Measurements from ENCODE around the gene ATF6B. TPM values are rescaled to one million over a fixed set of nuclear protein-coding genes. Genes with fewer than 3 reads are reported as not detected.
"Not testable (repeated sequence)": the region's sequence is repeated elsewhere in the genome, so short reads cannot be mapped to it uniquely, and the experiment has no call there.

The ATF6B gene
- total RNA-seq, 1 donor from 2014 or later = 13.7 TPM

DNA sequence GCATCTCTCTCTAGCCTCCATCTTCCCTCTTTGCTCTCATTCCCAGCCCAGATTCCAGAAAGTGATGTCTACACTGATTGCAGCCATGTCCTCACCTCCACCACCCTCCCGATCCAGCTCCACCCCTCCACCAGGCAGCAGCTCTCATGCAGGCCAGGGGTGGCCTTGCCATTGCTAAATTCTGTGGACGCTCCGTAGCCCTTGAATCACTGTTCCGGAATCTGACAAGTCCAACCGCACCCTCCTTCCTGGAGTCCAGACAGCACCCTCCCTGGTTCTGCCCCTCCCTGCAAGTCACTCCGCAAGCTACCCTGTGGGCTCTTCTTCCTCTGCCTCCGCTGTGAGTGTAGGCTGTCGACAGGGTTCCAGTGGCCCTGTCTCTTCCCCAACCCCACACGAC lies 45.1 kb downstream of the ATF6B start:
- no peak for DNase-seq (ENCODE audit: low read depth, low spot score)

GRCh38 chr6:32082478-32082877 lies 45.6 kb downstream of the ATF6B start:
- DNase-seq (ENCODE audit: low read depth, low spot score) = no peak

DNA sequence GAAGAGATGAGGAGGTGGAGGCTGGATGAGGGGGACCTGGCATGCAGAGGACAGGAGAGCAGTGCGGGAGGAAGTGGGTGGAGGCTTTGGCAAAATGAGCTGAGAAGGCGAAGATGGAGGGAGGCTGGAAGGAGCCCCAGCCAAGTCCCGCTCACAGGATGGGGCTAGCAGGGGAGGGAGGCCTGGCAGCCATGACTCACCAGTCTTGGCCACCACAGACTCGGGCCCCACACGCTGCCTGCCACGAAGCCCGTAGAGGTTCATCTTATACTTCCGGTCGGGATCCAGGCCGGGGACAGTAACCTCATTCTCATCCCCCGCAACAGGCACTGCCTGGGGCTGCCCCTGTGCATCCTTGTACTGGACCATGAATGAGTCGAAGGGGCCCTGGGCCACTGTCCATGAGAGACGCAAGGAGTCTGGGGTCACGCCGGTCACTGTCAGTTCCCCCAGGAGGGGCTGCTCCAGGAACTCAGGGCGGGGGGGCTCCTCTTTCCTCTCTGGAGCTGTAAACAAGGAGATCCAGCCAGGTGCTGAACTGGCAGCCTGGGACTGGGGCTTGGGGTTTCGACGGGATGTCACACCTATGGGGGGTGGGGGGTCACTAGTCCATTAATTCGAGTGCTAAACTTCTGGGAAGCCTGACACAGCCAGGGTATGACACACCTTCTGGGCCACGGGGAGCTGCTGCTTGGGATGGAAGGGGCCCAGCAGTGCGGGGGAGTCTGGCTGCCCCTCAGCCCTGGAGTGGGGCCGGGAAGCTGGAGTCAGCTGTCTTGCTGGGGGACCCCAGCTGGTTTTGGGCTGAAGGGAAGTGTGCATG lies 46.7 kb downstream of the ATF6B start:
- no peak for DNase-seq (ENCODE audit: low read depth, low spot score)

- no peak for DNase-seq (ENCODE audit: low read depth, low spot score)
Measured at GRCh38 chr6:32079566-32080290, 48.3 kb downstream of the ATF6B start.

GRCh38 chr6:32076321-32076809 lies 51.7 kb downstream of the ATF6B start:
- DNase-seq (ENCODE audit: low read depth, low spot score) = no peak

- DNase-seq (ENCODE audit: low read depth, low spot score) = no peak
Measured at GRCh38 chr6:32075781-32076180, 52.3 kb downstream of the ATF6B start.

GRCh38 chr6:32074996-32075532 lies 53.0 kb downstream of the ATF6B start:
- DNase-seq (ENCODE audit: low read depth, low spot score) = no peak

DNA sequence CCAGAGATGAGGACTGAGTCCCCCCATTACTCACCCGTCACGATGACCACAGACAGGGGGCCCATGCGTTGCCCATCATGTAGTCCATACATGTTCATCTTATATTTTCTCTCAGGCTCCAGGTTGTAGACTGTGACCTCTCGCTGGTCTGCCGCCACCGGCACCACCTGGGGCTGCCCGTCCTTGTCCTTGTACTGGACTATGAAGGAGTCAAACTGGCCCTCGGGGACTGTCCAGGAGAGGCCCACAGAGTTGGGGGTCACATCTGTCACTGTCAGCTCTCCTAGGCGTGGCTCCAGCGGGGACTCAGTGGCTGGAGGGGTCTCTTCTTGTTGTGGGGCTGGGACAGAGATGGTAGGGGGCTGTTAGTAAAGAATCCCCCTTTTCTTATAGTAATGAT lies 54.4 kb downstream of the ATF6B start:
- no peak for DNase-seq (ENCODE audit: low read depth, low spot score)

DNA sequence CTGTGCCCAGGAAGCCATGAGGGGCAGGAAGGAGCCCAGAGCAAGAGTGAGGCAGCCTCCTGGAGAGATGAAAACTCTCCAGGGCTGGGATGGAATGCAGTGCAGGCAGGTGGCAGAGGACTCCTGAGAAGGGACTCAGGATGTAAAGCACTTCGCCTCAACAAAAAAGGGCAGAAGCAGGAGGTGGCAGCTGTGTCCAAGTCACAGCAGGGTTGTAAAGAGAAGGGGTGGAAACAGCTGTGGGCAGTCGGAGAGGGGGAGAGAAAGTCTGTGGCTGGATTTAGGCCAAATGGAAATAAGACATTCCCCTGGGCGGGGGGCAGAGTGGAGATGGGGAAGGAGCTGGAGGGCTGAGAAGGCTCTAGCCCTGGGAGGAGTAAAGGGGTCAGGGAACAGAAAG lies 54.9 kb downstream of the ATF6B start:
- no peak for DNase-seq (ENCODE audit: low read depth, low spot score)

DNA sequence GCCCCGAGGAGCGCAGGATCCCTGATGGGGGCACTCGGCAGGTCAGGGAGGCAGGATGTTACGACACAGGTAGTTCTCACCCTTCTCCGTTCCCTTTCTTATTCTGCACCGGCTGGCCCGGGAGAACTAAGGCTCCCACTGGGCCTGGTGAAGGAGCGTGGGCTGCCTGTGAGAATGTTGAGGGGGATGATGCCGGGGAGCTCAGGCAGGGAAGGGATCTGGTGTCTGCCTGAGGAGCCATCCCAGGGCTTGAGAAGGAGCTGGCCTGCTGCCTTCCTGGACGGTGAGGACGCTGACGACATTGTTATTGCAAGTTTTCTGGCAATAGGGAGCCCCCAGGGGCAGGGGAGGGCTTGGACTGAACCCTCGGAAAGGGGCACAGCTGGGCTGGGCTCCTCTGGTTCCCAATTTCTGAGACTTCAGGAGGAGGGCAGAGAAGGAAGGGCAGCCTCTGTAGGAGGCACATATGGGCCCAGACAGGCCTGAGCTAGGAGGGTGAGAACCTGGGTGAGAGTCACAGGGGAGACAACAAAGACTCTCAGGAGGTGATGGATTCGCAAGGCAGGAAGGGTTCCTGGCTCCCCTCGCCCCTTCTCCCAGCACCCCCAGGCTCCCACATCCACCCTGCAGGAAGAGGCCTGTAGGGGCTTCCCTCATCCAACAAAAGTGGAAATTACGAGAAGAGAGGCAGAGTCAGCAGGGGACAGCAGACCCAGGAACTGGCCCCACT lies 57.1 kb downstream of the ATF6B start:
- DNase-seq (ENCODE audit: low read depth, low spot score) = no peak

DNA sequence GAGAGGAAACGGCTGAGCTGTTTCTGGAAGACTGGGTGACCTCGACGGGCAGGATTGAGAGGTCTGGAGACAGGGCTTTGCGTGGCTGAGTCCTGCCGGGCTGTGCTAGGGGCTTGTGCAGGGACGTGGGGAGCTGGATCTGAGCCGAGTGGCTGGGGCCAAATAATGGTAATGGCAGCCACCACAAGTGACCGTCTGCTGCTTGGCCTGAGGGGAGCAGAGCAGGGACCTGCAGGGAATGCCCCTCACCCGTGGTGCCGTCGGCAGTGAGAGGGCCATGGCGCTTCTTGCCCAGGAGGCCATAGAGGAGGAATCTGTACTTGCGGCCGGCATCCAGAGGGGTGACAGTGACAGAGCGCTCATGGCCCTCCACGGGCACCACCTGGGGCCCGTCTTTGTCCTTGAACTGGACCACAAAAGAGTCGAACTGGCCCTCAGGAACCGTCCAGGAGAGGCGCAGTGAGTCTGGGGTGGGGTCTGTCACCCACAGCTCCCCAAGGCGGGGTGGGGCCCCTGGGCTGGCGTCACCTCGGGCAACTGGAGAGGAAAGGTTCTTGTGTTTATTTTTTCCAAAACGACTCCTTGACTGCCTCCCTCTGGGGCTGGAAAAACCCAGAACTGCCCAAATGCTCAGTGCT lies 58.0 kb downstream of the ATF6B start:
- no peak for DNase-seq (ENCODE audit: low read depth, low spot score)

- no peak for DNase-seq (ENCODE audit: low read depth, low spot score)
Measured at GRCh38 chr6:32069460-32069859, 58.6 kb downstream of the ATF6B start.

GRCh38 chr6:32068867-32069266 lies 59.2 kb downstream of the ATF6B start:
- DNase-seq (ENCODE audit: low read depth, low spot score) = no peak

- not testable (repeated sequence) for DNase-seq (ENCODE audit: low read depth, low spot score)
Measured at GRCh38 chr6:32068315-32068714, 59.7 kb downstream of the ATF6B start.

DNA sequence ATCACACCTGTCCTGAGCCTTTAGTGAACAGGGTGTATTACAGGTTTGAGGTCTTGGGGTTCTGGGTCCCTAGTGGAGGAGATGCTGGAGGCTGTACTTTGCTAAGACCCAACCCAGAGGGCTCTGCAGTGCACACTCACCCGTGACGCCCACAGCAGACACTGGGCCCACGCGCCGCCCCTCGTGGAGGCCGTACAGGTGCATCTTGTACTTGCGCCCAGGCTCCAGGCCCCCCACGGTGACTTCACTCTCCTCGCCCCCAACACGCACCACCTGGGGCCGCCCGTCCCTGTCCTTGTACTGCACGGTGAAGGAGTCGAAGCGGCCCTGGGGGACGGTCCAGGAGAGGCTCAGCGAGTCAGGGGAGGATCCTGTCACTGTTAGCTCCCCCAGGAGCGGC lies 60.5 kb downstream of the ATF6B start:
- not testable (repeated sequence) for DNase-seq (ENCODE audit: low read depth, low spot score)

Other genes with a start within 250 kb of the ATF6B start
- gene SLC44A4, start 249.2 kb downstream of the ATF6B start, total RNA-seq = 0.07 TPM in 1 of 2 replicates, not detected in the other
- 46.4 and 61.8 TPM in 2 replicates for gene EHMT2, start 230.5 kb downstream of the ATF6B start, total RNA-seq
- 3.5 and 5.2 TPM in 2 replicates for gene ZBTB12, start 226.2 kb downstream of the ATF6B start, total RNA-seq
- gene C2, start 200.5 kb downstream of the ATF6B start, total RNA-seq = not detected in 2 replicates
- 3.4 and 4.0 TPM in 2 replicates for gene CFB, start 182.2 kb downstream of the ATF6B start, total RNA-seq
- 110 and 121 TPM in 2 replicates for gene NELFE, start 169.3 kb downstream of the ATF6B start, total RNA-seq
- 42.9 and 49.6 TPM in 2 replicates for gene SKIC2, start 169.1 kb downstream of the ATF6B start, total RNA-seq
- 10.1 and 11.6 TPM in 2 replicates for gene DXO, start 156.1 kb downstream of the ATF6B start, total RNA-seq
- 0.46 and 1.3 TPM in 2 replicates for gene C4A, start 146.2 kb downstream of the ATF6B start, total RNA-seq
- gene C4B, start 113.5 kb downstream of the ATF6B start, total RNA-seq = 0.66 and 1.0 TPM in 2 replicates
- gene CYP21A2, start 89.8 kb downstream of the ATF6B start, total RNA-seq = not detected in 2 replicates
- 0.21 and 0.73 TPM in 2 replicates for gene TNXB, start 18.9 kb downstream of the ATF6B start, total RNA-seq
- gene FKBPL, start 2.0 kb upstream of the ATF6B start, total RNA-seq = 6.3 and 6.7 TPM in 2 replicates
- gene PRRT1, start 23.7 kb upstream of the ATF6B start, total RNA-seq = 0.07 TPM in 1 of 2 replicates, not detected in the other
- 35.1 and 69.7 TPM in 2 replicates for gene PPT2, start 25.9 kb upstream of the ATF6B start, total RNA-seq
- gene EGFL8, start 36.3 kb upstream of the ATF6B start, total RNA-seq = 1.2 and 1.3 TPM in 2 replicates
- gene AGPAT1, start 47.8 kb upstream of the ATF6B start, total RNA-seq = 8.3 and 11.0 TPM in 2 replicates
- 31.5 and 35.3 TPM in 2 replicates for gene RNF5, start 50.2 kb upstream of the ATF6B start, total RNA-seq
- gene AGER, start 56.0 kb upstream of the ATF6B start, total RNA-seq = 0.26 and 0.53 TPM in 2 replicates
- 41.8 and 48.7 TPM in 2 replicates for gene PBX2, start 62.0 kb upstream of the ATF6B start, total RNA-seq
- gene GPSM3, start 64.4 kb upstream of the ATF6B start, total RNA-seq = 6.0 and 7.1 TPM in 2 replicates
- gene NOTCH4, start 95.8 kb upstream of the ATF6B start, total RNA-seq = 20.1 and 25.0 TPM in 2 replicates
- not detected in 2 replicates for gene TSBP1, start 243.7 kb upstream of the ATF6B start, total RNA-seq

All from pulmonary artery endothelial cell (primary cell).